HUDEP-2 (cell line): Measurements from ENCODE around the gene OAT.

Experiments used
- DNase-seq, 76 experiments: peaks; one replicate each; lab custom pipeline; 2025; ENCODE audit not compliant: unreplicated experiment in 76 of 76; lab: John Stamatoyannopoulos, UW

OAT gene

GRCh38 chr10:124356701-124357560 is 61.8 kb downstream of the OAT start:
- no peak for DNase-seq

GRCh38 chr10:124354411-124355382 is 64.0 kb downstream of the OAT start:
- peak in 1 of 76 experiments; percentile 5 for DNase-seq

DNA sequence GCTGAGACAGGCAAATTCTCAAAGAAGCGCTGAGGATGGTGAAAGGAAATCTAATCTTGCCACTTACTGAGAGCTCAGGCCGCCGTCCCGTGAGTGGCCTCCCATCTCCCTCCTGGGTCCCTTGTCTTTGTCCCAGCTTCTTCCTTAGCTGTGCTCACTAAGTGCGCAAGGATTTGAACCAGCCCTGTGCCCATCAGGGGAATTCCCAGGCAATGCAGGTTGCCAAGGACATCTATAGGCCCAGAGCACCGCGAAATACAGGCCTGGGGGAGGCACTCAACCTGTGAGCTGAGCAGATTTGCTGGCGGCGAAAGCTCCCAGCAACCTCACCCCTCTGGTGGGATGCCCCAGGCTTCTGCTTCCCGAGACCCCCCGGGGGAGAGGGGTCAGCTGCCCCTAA is 64.8 kb downstream of the OAT start:
- no peak for DNase-seq

DNA sequence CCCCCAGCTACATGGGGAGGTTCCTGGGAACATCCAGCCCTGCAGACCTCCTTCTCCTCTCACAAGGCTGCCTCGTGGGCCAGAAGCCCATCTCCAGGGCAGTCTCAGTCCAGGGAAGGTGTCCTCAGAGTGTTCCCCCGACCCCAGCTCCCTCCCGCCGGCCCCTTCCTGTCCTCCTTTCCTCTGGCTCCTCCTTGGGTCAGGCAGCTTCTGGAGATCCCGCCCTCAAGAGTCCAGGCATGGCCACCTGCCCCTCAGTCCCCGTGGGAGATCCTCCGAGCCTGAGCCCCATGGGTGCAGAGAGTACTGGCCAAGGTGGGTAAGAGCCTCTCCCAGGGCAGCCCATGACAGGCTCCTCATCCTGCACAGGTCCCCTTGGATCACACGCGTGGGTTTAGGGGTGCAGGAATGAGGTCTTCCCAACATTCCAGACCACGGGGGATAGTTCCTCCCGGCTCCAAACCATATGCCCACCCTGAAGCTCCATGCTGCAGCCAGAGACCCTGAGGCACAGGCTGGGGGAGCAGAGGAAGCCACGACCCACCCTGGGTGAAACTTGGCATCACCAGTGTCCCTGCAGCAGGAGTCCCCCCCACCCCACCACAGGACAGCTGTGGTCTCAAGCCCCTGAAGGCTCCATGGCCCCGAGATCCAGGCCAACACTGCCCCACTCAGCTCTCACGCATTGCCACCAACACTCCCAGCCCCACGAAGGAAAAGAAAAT is 65.5 kb downstream of the OAT start:
- no peak for DNase-seq

DNA sequence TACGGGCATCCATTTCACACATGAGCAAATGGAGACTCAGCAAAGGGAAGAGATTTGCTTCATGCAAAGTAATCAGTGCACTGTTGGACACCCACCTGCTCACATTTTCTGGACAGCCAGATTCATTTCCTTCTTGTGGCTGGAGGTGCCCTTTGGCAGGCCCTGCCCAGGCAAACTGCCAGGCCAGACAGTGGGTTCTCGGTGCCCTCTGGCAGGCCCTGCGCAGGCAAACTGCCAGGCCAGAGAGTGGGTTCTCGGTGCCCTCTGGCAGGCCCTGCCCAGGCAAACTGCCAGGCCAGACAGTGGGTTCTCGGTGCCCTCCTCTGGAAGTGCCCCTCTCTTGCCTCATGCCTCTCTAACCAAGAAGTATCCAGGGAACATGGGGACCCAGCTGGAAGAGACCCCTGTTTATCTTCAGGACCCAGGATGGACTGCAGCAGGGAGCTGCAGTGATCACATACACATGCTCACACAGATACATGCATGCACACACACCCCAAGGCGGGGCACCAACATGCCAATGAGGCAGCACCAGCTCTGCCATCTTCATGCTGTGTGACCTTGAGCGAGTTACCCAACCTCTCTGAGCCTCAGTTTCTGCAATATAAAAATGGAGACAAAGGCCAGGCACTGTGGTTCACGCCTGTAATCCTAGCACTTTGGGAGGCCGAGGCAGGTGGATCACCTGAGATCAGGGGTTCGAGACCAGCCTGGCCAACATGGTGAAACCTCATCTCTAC is 67.1 kb downstream of the OAT start:
- DNase-seq, result no peak

DNA sequence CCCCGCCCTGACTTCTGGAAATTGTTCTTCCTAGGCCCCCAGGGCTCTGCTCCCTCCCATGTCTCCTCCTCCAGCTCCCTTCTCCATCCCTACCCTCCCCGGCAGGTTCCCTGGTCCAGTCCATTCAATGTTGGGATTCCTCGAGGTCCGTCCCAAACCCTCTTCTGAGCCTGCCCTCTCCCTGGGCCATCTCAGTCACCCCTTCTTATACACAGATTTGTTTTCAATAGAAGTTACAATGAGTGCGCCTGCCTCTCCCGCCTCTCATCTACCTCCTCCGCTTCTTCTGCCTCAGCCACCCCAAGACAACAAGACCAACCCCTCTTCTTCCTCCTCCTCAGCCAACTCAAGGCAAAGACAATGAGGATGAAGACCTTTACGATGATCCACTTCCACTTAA is 67.9 kb downstream of the OAT start:
- no peak for DNase-seq

- DNase-seq, result no peak
Observed at GRCh38 chr10:124349996-124350280, 68.8 kb downstream of the OAT start.

GRCh38 chr10:124349231-124349995 is 69.3 kb downstream of the OAT start:
- DNase-seq, result no peak

DNA sequence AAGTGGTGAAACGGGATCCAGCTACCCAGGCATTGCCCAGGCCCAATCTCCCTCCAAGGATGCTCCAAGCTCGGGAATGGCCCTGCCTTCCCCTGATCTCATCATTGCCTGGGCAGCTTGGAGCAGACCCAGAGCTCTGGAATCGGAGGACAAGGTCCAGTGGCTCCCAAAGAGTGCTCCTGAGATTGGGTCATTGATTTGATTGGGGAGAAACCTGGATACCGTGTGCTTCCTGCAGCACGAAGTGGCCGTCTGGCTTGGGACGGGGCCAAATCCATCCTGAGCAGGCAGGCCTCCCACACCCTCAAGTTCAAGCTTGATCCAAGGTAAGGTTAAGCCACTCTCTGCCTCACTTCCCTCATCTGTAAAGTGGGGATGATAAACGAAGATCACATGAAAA is 69.9 kb downstream of the OAT start:
- no peak for DNase-seq

- DNase-seq, result no peak
Observed at GRCh38 chr10:124347956-124348355, 70.8 kb downstream of the OAT start.
